ENCODE results near the gene ARRDC1.

DNA sequence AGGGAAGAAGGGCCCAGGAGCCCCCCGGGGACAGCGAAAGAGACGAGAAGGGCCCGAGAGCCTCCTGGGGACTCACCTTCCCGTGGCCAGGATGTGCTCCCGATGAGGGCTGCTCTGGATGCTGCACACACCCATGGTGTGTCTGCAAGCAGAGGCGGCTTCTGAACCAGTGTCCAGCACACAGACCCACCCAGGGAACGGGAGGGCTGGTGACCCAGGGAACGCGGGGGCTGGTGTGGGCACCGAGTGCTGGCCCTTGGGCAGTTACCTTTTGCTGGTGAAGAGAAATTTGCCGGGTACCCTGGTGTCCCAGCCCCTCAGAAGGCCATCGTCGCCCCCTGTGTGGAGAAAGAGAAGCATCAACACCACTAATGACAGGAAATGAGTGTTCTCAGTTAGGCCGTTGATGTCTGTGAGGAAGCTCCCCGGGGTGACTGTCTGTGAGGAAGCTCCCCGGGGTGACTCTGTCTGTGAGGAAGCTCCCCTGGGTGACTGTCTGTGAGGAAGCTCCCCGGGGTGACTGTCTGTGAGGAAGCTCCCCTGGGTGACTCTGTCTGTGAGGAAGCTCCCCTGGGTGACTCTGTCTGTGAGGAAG, 40.6 kb upstream of the ARRDC1 start:
- TF ChIP-seq, protein P1, sequence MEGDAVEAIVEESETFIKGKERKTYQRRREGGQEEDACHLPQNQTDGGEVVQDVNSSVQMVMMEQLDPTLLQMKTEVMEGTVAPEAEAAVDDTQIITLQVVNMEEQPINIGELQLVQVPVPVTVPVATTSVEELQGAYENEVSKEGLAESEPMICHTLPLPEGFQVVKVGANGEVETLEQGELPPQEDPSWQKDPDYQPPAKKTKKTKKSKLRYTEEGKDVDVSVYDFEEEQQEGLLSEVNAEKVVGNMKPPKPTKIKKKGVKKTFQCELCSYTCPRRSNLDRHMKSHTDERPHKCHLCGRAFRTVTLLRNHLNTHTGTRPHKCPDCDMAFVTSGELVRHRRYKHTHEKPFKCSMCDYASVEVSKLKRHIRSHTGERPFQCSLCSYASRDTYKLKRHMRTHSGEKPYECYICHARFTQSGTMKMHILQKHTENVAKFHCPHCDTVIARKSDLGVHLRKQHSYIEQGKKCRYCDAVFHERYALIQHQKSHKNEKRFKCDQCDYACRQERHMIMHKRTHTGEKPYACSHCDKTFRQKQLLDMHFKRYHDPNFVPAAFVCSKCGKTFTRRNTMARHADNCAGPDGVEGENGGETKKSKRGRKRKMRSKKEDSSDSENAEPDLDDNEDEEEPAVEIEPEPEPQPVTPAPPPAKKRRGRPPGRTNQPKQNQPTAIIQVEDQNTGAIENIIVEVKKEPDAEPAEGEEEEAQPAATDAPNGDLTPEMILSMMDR (IDR thresholded peaks at IDR 0.05), result no peak
- TF ChIP-seq EZH2 (IDR thresholded peaks at IDR 0.05), result no peak
